HEK293 (cell line): ENCODE results near the gene ADAMTS4.

ENCODE experiments used
- CTCF ChIA-PET: fragments of 350-600 bp; formaldehyde crosslinking; extraction: SDS; loops from one replicate; lab custom pipeline; 2021; ENCODE audit warnings: antibody characterized with exemption; lab: Yijun Ruan, JAX
- POLR2A ChIA-PET: fragments of 300-600 bp; formaldehyde crosslinking; extraction: SDS; loops from one replicate; lab custom pipeline; 2020; ENCODE audit warnings: antibody characterized with exemption, inconsistent platforms; lab: Yijun Ruan, JAX
- H3K27ac ChIP-seq: fragments of 200-500 bp; sonication (Bioruptor generic); 2 replicates; pipeline ENCODE4 v1.5.1; 2014; ENCODE audit warnings: low read depth, low read length, control low read depth, inconsistent platforms; ENCODE audit errors: extremely low read depth
- H3K36me3 ChIP-seq, 2 experiments: fragments of 200-500 bp in 1 of 2; sonication (Bioruptor generic) in 1 of 2; 1 replicate in 1 of 2; 2 replicates in 1 of 2; pipeline ENCODE4 v1.5.1; 2014 to 2017; ENCODE audit warnings: inconsistent platforms in 2 of 2, low read length in 2 of 2; ENCODE audit not compliant: control insufficient read depth in 2 of 2, insufficient read depth in 1 of 2
- H3K4me1 ChIP-seq: fragments of 200-500 bp; sonication (Bioruptor generic); 2 replicates; pipeline ENCODE4 v1.5.1; 2014; ENCODE audit warnings: mild to moderate bottlenecking, low read length, inconsistent platforms; ENCODE audit not compliant: control insufficient read depth, insufficient read depth
- H3K4me3 ChIP-seq: 2 replicates; pipeline ENCODE4 v1.5.1; 2011; ENCODE audit warnings: low read depth, mild to moderate bottlenecking, control low read depth, low read length, moderate library complexity
- H3K9me3 ChIP-seq: fragments of 200-500 bp; sonication (Bioruptor generic); 2 replicates; pipeline ENCODE4 v1.5.1; 2014; ENCODE audit warnings: low read depth, low read length, inconsistent platforms; ENCODE audit not compliant: control insufficient read depth, insufficient read depth
- ATF2 ChIP-seq: fragments of 450-650 bp; formaldehyde crosslinking; IDR thresholded peaks from 2 replicates; pipeline ENCODE4 v1.5.1; 2016; ENCODE audit warnings: missing biosample characterization, missing genetic modification characterization, low read depth
- KLF8 ChIP-seq: fragments of 450-650 bp; formaldehyde crosslinking; IDR thresholded peaks from 2 replicates; pipeline ENCODE4 v1.5.1; 2016; ENCODE audit warnings: missing biosample characterization, missing genetic modification characterization
- PRDM1 ChIP-seq: fragments of 450-650 bp; formaldehyde crosslinking; IDR thresholded peaks from 2 replicates; pipeline ENCODE4; 2016; ENCODE audit warnings: missing biosample characterization, missing genetic modification characterization
- YY1 ChIP-seq: fragments of 450-650 bp; formaldehyde crosslinking; IDR thresholded peaks from 2 replicates; pipeline ENCODE4 v1.5.1; 2018; ENCODE audit warnings: missing biosample characterization, missing genetic modification characterization
- ZBTB21 ChIP-seq: fragments of 450-650 bp; formaldehyde crosslinking; IDR thresholded peaks from 2 replicates; pipeline ENCODE4 v1.5.1; 2017; ENCODE audit warnings: missing biosample characterization, missing genetic modification characterization
- ZNF121 ChIP-seq: fragments of 450-650 bp; formaldehyde crosslinking; IDR thresholded peaks from 2 replicates; pipeline ENCODE4 v1.5.1; 2016; ENCODE audit warnings: missing biosample characterization, missing genetic modification characterization
- ZNF19 ChIP-seq: fragments of 450-650 bp; formaldehyde crosslinking; IDR thresholded peaks from 2 replicates; pipeline ENCODE4; 2016; ENCODE audit warnings: missing biosample characterization, missing genetic modification characterization, low read depth
- ZNF24 ChIP-seq: fragments of 450-650 bp; formaldehyde crosslinking; IDR thresholded peaks from 2 replicates; pipeline ENCODE4 v1.5.1; 2016; ENCODE audit warnings: missing biosample characterization, missing genetic modification characterization
- ZNF501 ChIP-seq: fragments of 450-650 bp; formaldehyde crosslinking; IDR thresholded peaks from 2 replicates; pipeline ENCODE4 v1.5.1; 2016; ENCODE audit warnings: missing biosample characterization, missing genetic modification characterization
- ZNF518A ChIP-seq: fragments of 450-650 bp; formaldehyde crosslinking; conservative IDR thresholded peaks from 2 replicates; pipeline ENCODE4 v1.5.1; 2016; ENCODE audit warnings: low read depth, missing biosample characterization, missing genetic modification characterization
- ZNF768 ChIP-seq: fragments of 450-650 bp; formaldehyde crosslinking; IDR thresholded peaks from 2 replicates; pipeline ENCODE4 v1.5.1; 2018; ENCODE audit warnings: missing biosample characterization, mild to moderate bottlenecking, missing genetic modification characterization
- ZNF785 ChIP-seq: fragments of 450-650 bp; formaldehyde crosslinking; IDR thresholded peaks from 2 replicates; pipeline ENCODE4 v1.5.1; 2016; ENCODE audit warnings: missing biosample characterization, missing genetic modification characterization
- ZSCAN5A ChIP-seq: fragments of 450-650 bp; formaldehyde crosslinking; IDR thresholded peaks from 2 replicates; pipeline ENCODE4 v1.5.1; 2016; ENCODE audit warnings: missing biosample characterization, missing genetic modification characterization

Gene ADAMTS4

GRCh38 chr1:161222175-161223019 lies 23.5 kb upstream of the ADAMTS4 start:
- Histone ChIP-seq H3K4me3 (no peak overlapping the region), H3K36me3 (no peaks in the 10 kb centered on the region), H3K4me1 (peaks cover 4% of the 10 kb centered on the region; the same call in 1 of the 2 replicates), H3K27ac (no peak overlapping the region), H3K9me3 (no peaks in the 10 kb centered on the region)
- POLR2A ChIA-PET: interaction anchor here (0.6 kb wide), 1 partner anchor 156 kb away, joined by 4 read pairs; no protein-coding TSS in a partner anchor
- CTCF ChIA-PET: interaction anchor here (6.0 to 9.7 kb wide), 3 partner anchors 12 to 161 kb away, joined by 45 to 146 read pairs (median 82); no protein-coding TSS in a partner anchor
- TF ChIP-seq ZNF785 (no peak), PRDM1 (tag by site-specific recombination) (no peak), ZBTB21 (tag by site-specific recombination) (no peak), ZNF501 (tag by site-specific recombination) (no peak), ZSCAN5A (tag by site-specific recombination) (no peak), ATF2 (tag by site-specific recombination) (no peak), ZNF518A (no peak)
- TF ChIP-seq, all 188 proteins: peak for 0

GRCh38 chr1:161220002-161220401 lies 21.1 kb upstream of the ADAMTS4 start:
- CTCF ChIA-PET: interaction anchor here (0.7 to 2.5 kb wide), 8 partner anchors 10 to 162 kb away, joined by 3 to 9 read pairs (median 4); partner anchors contain the start of gene NDUFS2
- TF ChIP-seq ZNF19 (tag by site-specific recombination): no peak
- peak; percentile 64 for TF ChIP-seq PRDM1 (tag by site-specific recombination)
- TF ChIP-seq, all 188 proteins: peak for 1
- H3K4me3 ChIP-seq: no peak overlapping the region
- H3K4me1 ChIP-seq: no peaks in the 10 kb centered on the region
- H3K36me3 ChIP-seq: peaks cover 0 to 3% of the 10 kb centered on the region in 2 experiments; a peak in 1 of 3 replicates
- POLR2A ChIA-PET: no interaction called here
- no peaks in the 10 kb centered on the region for H3K9me3 ChIP-seq
- no peak overlapping the region for H3K27ac ChIP-seq

GRCh38 chr1:161219078-161219892 lies 20.4 kb upstream of the ADAMTS4 start:
- CTCF ChIA-PET: interaction anchor here (0.6 to 2.5 kb wide), 10 partner anchors 8 to 492 kb away, joined by 3 to 9 read pairs (median 4); partner anchors contain the start of gene NDUFS2
- POLR2A ChIA-PET: interaction anchor here (1.3 kb wide), 1 partner anchor 17 kb away, joined by 3 read pairs; the partner anchor contains the start of gene NDUFS2
- no peak overlapping the region for H3K27ac ChIP-seq

More at GRCh38 chr1:161219078-161219892, 20.4 kb upstream of the ADAMTS4 start:
- Histone ChIP-seq H3K4me1 (no peaks in the 10 kb centered on the region), H3K9me3 (no peaks in the 10 kb centered on the region)
- TF ChIP-seq ZNF24 (tag by site-specific recombination) (no peak), ZNF768 (no peak), ZNF19 (tag by site-specific recombination) (no peak), KLF8 (tag by site-specific recombination) (no peak), ZNF121 (no peak), YY1 (no peak)
- TF ChIP-seq, all 188 proteins: peak for 0
- H3K4me3 ChIP-seq: no peak overlapping the region
- H3K36me3 ChIP-seq: peaks cover 2 to 8% of the 10 kb centered on the region in 2 experiments; a peak in 2 of 3 replicates
